COLO668 (cell line): ENCODE data around the gene CSF2.

ENCODE experiments used
- DNase-seq: peaks from one replicate; lab custom pipeline; 2025; ENCODE audit not compliant: unreplicated experiment; lab: John Stamatoyannopoulos, UW

The CSF2 gene

GRCh38 chr5:132073231-132074013 is at the start of gene CSF2:
Gene CSF2, plus strand, starts transcription at chr5:132073789. Its CDS starts 35 bp downstream, at chr5:132073824.
- DNase-seq = peak; percentile 12

- DNase-seq = no peak
Measured at GRCh38 chr5:132024117-132024435, 49.5 kb upstream of the CSF2 start.

- DNase-seq = no peak
Measured at GRCh38 chr5:132024789-132025402, 48.7 kb upstream of the CSF2 start.

- no peak for DNase-seq
Measured at GRCh38 chr5:132025403-132025971, 48.1 kb upstream of the CSF2 start.

- DNase-seq = no peak
Measured at GRCh38 chr5:132026516-132027008, 47.0 kb upstream of the CSF2 start.

GRCh38 chr5:132027027-132027426 is 46.6 kb upstream of the CSF2 start:
- DNase-seq = no peak

GRCh38 chr5:132029609-132030330 is 43.8 kb upstream of the CSF2 start:
- DNase-seq = no peak

- DNase-seq = no peak
Measured at GRCh38 chr5:132030610-132031009, 43.0 kb upstream of the CSF2 start.

GRCh38 chr5:132032196-132032595 is 41.4 kb upstream of the CSF2 start:
- DNase-seq = no peak

- no peak for DNase-seq
Measured at GRCh38 chr5:132033122-132033521, 40.5 kb upstream of the CSF2 start.

GRCh38 chr5:132037353-132037752 is 36.2 kb upstream of the CSF2 start:
- DNase-seq = no peak

- no peak for DNase-seq
Measured at GRCh38 chr5:132044207-132044606, 29.4 kb upstream of the CSF2 start.

- DNase-seq = no peak
Measured at GRCh38 chr5:132046880-132047299, 26.7 kb upstream of the CSF2 start.

GRCh38 chr5:132049093-132049492 is 24.5 kb upstream of the CSF2 start:
- no peak for DNase-seq

- DNase-seq = no peak
Measured at GRCh38 chr5:132049559-132049958, 24.0 kb upstream of the CSF2 start.

GRCh38 chr5:132050136-132050535 is 23.5 kb upstream of the CSF2 start:
- no peak for DNase-seq

GRCh38 chr5:132050661-132051552 is 22.7 kb upstream of the CSF2 start:
- DNase-seq = peak; percentile 14

GRCh38 chr5:132052520-132052919 is 21.1 kb upstream of the CSF2 start:
- DNase-seq = no peak

- no peak for DNase-seq
Measured at GRCh38 chr5:132053483-132053882, 20.1 kb upstream of the CSF2 start.

GRCh38 chr5:132054031-132054696 is 19.4 kb upstream of the CSF2 start:
- DNase-seq = no peak
